GM12878 (cell line): ENCODE data around the gene TPRN. TPM values are rescaled to one million over a fixed set of nuclear protein-coding genes. Genes with fewer than 3 reads are reported as not detected.

Source experiments
- ATAC-seq: fragments of 200-7000 bp; cut with Tn5 transposase; 3 replicates; pipeline ENCODE4 v1.9.1; 2020; ENCODE audit warnings: mild to moderate bottlenecking, moderate library complexity
- BruUV-seq: library from RNA; stranded (reverse); fragments of 400-500 nt; replicated peaks from 2 replicates; lab custom pipeline; 2021; lab: Mats Ljungman, UMichigan
- CTCF ChIA-PET: fragments of 300-600 bp; sonication (Branson Sonifier 250); formaldehyde crosslinking; extraction: SDS; loops from one replicate; lab custom pipeline; 2021; ENCODE audit warnings: inconsistent platforms; lab: Yijun Ruan, JAX
- POLR2A ChIA-PET: fragments of 350-600 bp; formaldehyde crosslinking; extraction: SDS; loops from one replicate; lab custom pipeline; 2021; ENCODE audit warnings: inconsistent platforms; lab: Charles Lee
- RAD21 ChIA-PET: fragments of 300-600 bp; sonication (Branson Sonifier 250); formaldehyde crosslinking; loops from one replicate; lab custom pipeline; 2023; ENCODE audit warnings: antibody characterized with exemption; ENCODE audit not compliant: unreplicated experiment; lab: Charles Lee
- SMC1A ChIA-PET: fragments of 300-600 bp; sonication (Branson Sonifier 250); formaldehyde crosslinking; loops from one replicate; lab custom pipeline; 2023; ENCODE audit not compliant: unreplicated experiment, uncharacterized antibody; lab: Charles Lee
- DNase-seq: peaks from one replicate; pipeline ENCODE4 v3.0.0-alpha.2; 2011; ENCODE audit warnings: low read depth, low spot score
- FAIRE-seq: peaks from 3 replicates; lab custom pipeline; 2011; peaks lifted over from hg19 to GRCh38; lab: Jason Lieb, UNC
- H2AFZ ChIP-seq: 2 replicates; pipeline ENCODE4 v1.6.0; 2011; ENCODE audit warnings: low read depth, low read length, control low read depth; ENCODE audit not compliant: control insufficient read depth
- H3K27ac ChIP-seq: 2 replicates; pipeline ENCODE4 v1.5.1; 2011; ENCODE audit warnings: control low read depth; ENCODE audit not compliant: control insufficient read depth, insufficient read depth
- H3K27me3 ChIP-seq, 2 experiments: replicated peaks in 1 of 2; 2 replicates each; pipeline versions ENCODE4 v1.6.0 to v1.6.1; 2011; ENCODE audit warnings: low read length in 1 of 2; ENCODE audit not compliant: control insufficient read depth in 2 of 2, insufficient read depth in 2 of 2
- H3K36me3 ChIP-seq, 2 experiments: 2 replicates each; pipeline ENCODE4 v1.5.1; 2011; ENCODE audit warnings: low read length in 1 of 2; ENCODE audit not compliant: control insufficient read depth in 2 of 2, insufficient read depth in 2 of 2
- H3K4me1 ChIP-seq: 2 replicates; pipeline ENCODE4 v1.6.1; 2011; ENCODE audit warnings: mild to moderate bottlenecking, low read length, moderate library complexity, mixed read lengths; ENCODE audit not compliant: control insufficient read depth, insufficient read depth
- H3K4me2 ChIP-seq: 2 replicates; pipeline ENCODE4 v1.6.0; 2011; ENCODE audit warnings: control low read depth; ENCODE audit not compliant: control insufficient read depth, insufficient read depth
- H3K4me3 ChIP-seq: fragments of 200-600 bp; sonication (generic); 2 replicates; pipeline ENCODE4 v1.5.1; 2016
- H3K79me2 ChIP-seq: 2 replicates; pipeline ENCODE4 v1.6.0; 2011; ENCODE audit warnings: low read length; ENCODE audit not compliant: control insufficient read depth, insufficient read depth
- H3K9ac ChIP-seq: 2 replicates; pipeline ENCODE4 v1.8.0; 2011; ENCODE audit warnings: low read length, control low read depth, mixed read lengths; ENCODE audit not compliant: control insufficient read depth, insufficient read depth
- H3K9me3 ChIP-seq: replicated peaks from 3 replicates; pipeline ENCODE4 v1.5.1; 2011; ENCODE audit warnings: mild to moderate bottlenecking, low read length; ENCODE audit not compliant: control insufficient read depth, insufficient read depth
- H4K20me1 ChIP-seq: 2 replicates; pipeline ENCODE4 v1.6.0; 2011; ENCODE audit not compliant: control insufficient read depth, insufficient read depth
- BRCA1 ChIP-seq: IDR thresholded peaks from 2 replicates; pipeline ENCODE4 v1.6.1; 2011; ENCODE audit warnings: low read depth, low read length, improper control_type of control experiment
- HDAC6 ChIP-seq: fragments of 200-600 bp; sonication (generic); IDR thresholded peaks from one replicate; pipeline ENCODE4 v1.8.0; 2017; ENCODE audit warnings: antibody characterized with exemption; ENCODE audit not compliant: unreplicated experiment
- KDM1A ChIP-seq: fragments of 200-600 bp; sonication (generic); IDR thresholded peaks from 2 replicates; pipeline ENCODE4 v1.6.1; 2016; ENCODE audit warnings: borderline replicate concordance
- KLF5 ChIP-seq: fragments of 450-650 bp; IDR thresholded peaks from 2 replicates; pipeline ENCODE4 v1.6.1; 2014; ENCODE audit warnings: mild to moderate bottlenecking; ENCODE audit not compliant: partially characterized antibody
- NBN ChIP-seq: fragments of 450-650 bp; IDR thresholded peaks from 2 replicates; pipeline ENCODE4 v1.6.1; 2016
- NFIC ChIP-seq: IDR thresholded peaks from 2 replicates; pipeline ENCODE4 v1.6.1; 2012; ENCODE audit warnings: low read depth, mild to moderate bottlenecking, inconsistent platforms, low read length, moderate library complexity
- NR2C2 ChIP-seq: IDR thresholded peaks from 2 replicates; pipeline ENCODE4 v1.6.1; 2011; ENCODE audit warnings: borderline replicate concordance, low read depth; ENCODE audit not compliant: control insufficient read depth, insufficient read length
- SMAD1 ChIP-seq: fragments of 450-650 bp; IDR thresholded peaks from 2 replicates; pipeline ENCODE4 v1.6.1; 2018; ENCODE audit warnings: mild to moderate bottlenecking, low read depth; ENCODE audit not compliant: partially characterized antibody
- SMARCA5 ChIP-seq: fragments of 450-650 bp; IDR thresholded peaks from 2 replicates; pipeline ENCODE4 v1.6.1; 2017; ENCODE audit warnings: mild to moderate bottlenecking
- SP1 ChIP-seq: IDR thresholded peaks from one replicate; pipeline ENCODE4 v1.6.1; 2011; ENCODE audit warnings: low read depth, low read length
- SREBF1 ChIP-seq: IDR thresholded peaks from 2 replicates; pipeline ENCODE4 v1.6.1; 2012; ENCODE audit warnings: mild to moderate bottlenecking, low read length
- ZNF207 ChIP-seq: fragments of 450-650 bp; IDR thresholded peaks from 2 replicates; pipeline ENCODE4 v1.6.1; 2014; ENCODE audit warnings: antibody characterized with exemption, mild to moderate bottlenecking, borderline replicate concordance
- ZNF274 ChIP-seq: IDR thresholded peaks from one replicate; pipeline ENCODE4 v1.8.0; 2011; ENCODE audit not compliant: insufficient read length, insufficient read depth
- WGBS: methylation state at CpG from one replicate; pipeline ENCODE4 v1.1.6; 2016; ENCODE audit warnings: low lambda C conversion rate; ENCODE audit not compliant: insufficient replicate concordance, insufficient coverage; ENCODE audit errors: missing lambda C conversion rate; 5-methylcytosine and 5-hydroxymethylcytosine counted together
- in situ Hi-C: fragments of 300-500 bp; cut with MboI; formaldehyde crosslinking; loops from 9 replicates; pipeline ENCODE4 v1.14.3; 2018; ENCODE audit warnings: mixed read lengths
- intact Hi-C: fragments of 100-400 bp; cut with micrococcal nuclease; formaldehyde crosslinking; loops from one replicate; pipeline ENCODE4 v1.14.2; 2022; ENCODE audit not compliant: unreplicated experiment
- polyA plus RNA-seq, 11 experiments: library from polyadenylated mRNA; depleted of rRNA in 4 of 11; unstranded in 6 of 11; stranded (reverse) in 5 of 11; fragments of >200 nt; fragmentation: Nextera tagmentation in 4 of 11; fragmentation: Illumina TruSeq in 1 of 11; extraction: Ambion mirVana in 4 of 11; extraction: Trizol in 1 of 11; gene quantifications; 1 replicate in 1 of 11; 2 replicates in 10 of 11; pipeline versions ENCODE4 v1.2.1 to v1.2.3, GENCODE V29; 2011 to 2016; ENCODE audit warnings: inconsistent platforms in 2 of 11, missing spikeins in 2 of 11, low read depth in 1 of 11
- total RNA-seq, 4 experiments: library from RNA; depleted of rRNA in 3 of 4; stranded (reverse); fragments of >200 nt in 3 of 4; fragmentation: Illumina TruSeq in 1 of 4; extraction: Trizol in 1 of 4; gene quantifications; 2 replicates each; pipeline versions ENCODE4 v1.2.1 to v1.2.3, GENCODE V29; 2013 to 2021
- TF ChIP-seq, protein P1 (sequence below): fragments of 450-650 bp; formaldehyde crosslinking; IDR thresholded peaks from 2 replicates; pipeline ENCODE4 v1.5.0; 2022; ENCODE audit warnings: mild to moderate bottlenecking, missing genetic modification characterization
- TF ChIP-seq, protein P2 (sequence below): IDR thresholded peaks from 2 replicates; pipeline ENCODE4 v1.6.1; 2012; ENCODE audit warnings: low read depth, low read length, improper control_type of control experiment
- TF ChIP-seq, protein P3 (sequence below): fragments of 450-650 bp; IDR thresholded peaks from 2 replicates; pipeline ENCODE4 v1.6.1; 2017; ENCODE audit warnings: borderline replicate concordance
- TF ChIP-seq, protein P4 (sequence below): IDR thresholded peaks from 2 replicates; pipeline ENCODE4 v1.6.1; 2011; ENCODE audit warnings: borderline replicate concordance, low read depth, mild to moderate bottlenecking, moderate library complexity, low read length; ENCODE audit not compliant: insufficient read depth, poor library complexity, severe bottlenecking

The TPRN gene
- total and polyA plus RNA-seq, 10 of the 15 experiments (the other 5 are each of a cell fraction or from before 2014, with no cell fraction given): 0.18 to 19.5 (median 3.1) TPM

DNA sequence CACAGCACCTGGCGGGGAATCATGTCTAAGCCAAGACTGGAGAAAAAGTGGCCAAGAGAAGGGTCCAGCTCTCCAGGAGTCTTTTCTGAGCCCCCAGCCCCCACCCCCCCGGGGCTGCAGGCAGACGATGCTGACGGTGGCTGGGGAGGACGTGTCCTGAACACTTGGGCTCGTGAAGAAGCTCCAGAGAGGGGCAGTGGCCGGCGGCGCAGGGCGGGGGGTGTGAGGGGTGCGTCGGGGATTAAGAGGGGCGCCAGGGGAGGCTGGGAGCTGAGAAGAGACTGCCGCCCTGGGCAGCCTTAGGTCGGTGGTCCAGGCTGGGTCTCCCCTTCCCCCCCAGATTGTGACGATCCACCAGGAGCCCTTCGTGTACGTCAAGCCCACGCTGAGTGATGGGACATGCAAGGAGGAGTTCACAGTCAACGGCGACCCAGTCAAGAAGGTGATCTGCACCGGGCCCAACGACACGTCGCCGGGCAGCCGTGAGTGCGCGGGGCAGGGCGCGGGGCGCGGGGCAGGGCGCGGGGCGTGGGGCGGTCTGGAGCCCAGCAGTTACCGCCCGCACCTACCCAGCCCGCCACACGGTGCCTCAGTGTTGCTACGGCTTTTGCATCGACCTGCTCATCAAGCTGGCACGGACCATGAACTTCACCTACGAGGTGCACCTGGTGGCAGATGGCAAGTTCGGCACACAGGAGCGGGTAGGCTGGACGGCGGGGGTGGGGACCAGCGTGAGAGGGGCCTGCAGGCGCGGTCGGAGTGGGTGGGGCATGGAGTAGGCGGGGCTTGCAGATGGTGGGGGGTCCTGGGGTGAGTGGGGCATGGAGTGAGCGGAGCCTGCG, 39.6 kb downstream of the TPRN start:
- no peak for FAIRE-seq
- in situ Hi-C loops: no loop called here
- TF ChIP-seq HDAC6 (no peak), NR2C2 (no peak), SREBF1 (no peak), SP1 (no peak), ZNF274 (no peak), KLF5 (no peak), ZNF207 (no peak), BRCA1 (no peak), SMARCA5 (no peak), NFIC (no peak), SMAD1 (no peak), NBN (no peak), KDM1A (no peak)
- TF ChIP-seq, protein P1, sequence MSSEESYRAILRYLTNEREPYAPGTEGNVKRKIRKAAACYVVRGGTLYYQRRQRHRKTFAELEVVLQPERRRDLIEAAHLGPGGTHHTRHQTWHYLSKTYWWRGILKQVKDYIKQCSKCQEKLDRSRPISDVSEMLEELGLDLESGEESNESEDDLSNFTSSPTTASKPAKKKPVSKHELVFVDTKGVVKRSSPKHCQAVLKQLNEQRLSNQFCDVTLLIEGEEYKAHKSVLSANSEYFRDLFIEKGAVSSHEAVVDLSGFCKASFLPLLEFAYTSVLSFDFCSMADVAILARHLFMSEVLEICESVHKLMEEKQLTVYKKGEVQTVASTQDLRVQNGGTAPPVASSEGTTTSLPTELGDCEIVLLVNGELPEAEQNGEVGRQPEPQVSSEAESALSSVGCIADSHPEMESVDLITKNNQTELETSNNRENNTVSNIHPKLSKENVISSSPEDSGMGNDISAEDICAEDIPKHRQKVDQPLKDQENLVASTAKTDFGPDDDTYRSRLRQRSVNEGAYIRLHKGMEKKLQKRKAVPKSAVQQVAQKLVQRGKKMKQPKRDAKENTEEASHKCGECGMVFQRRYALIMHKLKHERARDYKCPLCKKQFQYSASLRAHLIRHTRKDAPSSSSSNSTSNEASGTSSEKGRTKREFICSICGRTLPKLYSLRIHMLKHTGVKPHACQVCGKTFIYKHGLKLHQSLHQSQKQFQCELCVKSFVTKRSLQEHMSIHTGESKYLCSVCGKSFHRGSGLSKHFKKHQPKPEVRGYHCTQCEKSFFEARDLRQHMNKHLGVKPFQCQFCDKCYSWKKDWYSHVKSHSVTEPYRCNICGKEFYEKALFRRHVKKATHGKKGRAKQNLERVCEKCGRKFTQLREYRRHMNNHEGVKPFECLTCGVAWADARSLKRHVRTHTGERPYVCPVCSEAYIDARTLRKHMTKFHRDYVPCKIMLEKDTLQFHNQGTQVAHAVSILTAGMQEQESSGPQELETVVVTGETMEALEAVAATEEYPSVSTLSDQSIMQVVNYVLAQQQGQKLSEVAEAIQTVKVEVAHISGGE (CRISPR knock-in tag): no peak
- TF ChIP-seq, protein P2, sequence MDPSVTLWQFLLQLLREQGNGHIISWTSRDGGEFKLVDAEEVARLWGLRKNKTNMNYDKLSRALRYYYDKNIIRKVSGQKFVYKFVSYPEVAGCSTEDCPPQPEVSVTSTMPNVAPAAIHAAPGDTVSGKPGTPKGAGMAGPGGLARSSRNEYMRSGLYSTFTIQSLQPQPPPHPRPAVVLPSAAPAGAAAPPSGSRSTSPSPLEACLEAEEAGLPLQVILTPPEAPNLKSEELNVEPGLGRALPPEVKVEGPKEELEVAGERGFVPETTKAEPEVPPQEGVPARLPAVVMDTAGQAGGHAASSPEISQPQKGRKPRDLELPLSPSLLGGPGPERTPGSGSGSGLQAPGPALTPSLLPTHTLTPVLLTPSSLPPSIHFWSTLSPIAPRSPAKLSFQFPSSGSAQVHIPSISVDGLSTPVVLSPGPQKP: no peak
- TF ChIP-seq, protein P3, sequence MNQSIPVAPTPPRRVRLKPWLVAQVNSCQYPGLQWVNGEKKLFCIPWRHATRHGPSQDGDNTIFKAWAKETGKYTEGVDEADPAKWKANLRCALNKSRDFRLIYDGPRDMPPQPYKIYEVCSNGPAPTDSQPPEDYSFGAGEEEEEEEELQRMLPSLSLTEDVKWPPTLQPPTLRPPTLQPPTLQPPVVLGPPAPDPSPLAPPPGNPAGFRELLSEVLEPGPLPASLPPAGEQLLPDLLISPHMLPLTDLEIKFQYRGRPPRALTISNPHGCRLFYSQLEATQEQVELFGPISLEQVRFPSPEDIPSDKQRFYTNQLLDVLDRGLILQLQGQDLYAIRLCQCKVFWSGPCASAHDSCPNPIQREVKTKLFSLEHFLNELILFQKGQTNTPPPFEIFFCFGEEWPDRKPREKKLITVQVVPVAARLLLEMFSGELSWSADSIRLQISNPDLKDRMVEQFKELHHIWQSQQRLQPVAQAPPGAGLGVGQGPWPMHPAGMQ: no peak
- TF ChIP-seq, protein P4, sequence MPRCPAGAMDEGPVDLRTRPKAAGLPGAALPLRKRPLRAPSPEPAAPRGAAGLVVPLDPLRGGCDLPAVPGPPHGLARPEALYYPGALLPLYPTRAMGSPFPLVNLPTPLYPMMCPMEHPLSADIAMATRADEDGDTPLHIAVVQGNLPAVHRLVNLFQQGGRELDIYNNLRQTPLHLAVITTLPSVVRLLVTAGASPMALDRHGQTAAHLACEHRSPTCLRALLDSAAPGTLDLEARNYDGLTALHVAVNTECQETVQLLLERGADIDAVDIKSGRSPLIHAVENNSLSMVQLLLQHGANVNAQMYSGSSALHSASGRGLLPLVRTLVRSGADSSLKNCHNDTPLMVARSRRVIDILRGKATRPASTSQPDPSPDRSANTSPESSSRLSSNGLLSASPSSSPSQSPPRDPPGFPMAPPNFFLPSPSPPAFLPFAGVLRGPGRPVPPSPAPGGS: no peak

More for the DNA sequence above, 39.6 kb downstream of the TPRN start:
- Histone ChIP-seq H4K20me1 (no peaks in the 10 kb centered on the region), H2AFZ (no peak overlapping the region), H3K36me3 (no peaks in the 10 kb centered on the region), H3K79me2 (no peaks in the 10 kb centered on the region), H3K27ac (no peak overlapping the region), H3K9me3 (no peaks in the 10 kb centered on the region; the same call in 2 of the 3 replicates), H3K9ac (no peak overlapping the region), H3K4me2 (no peak overlapping the region), H3K27me3 (no peaks in the 10 kb centered on the region), H3K4me3 (no peak overlapping the region), H3K4me1 (peaks cover 28% of the 10 kb centered on the region)
- ChIA-PET POLR2A (interaction anchor here (1.1 to 1.8 kb wide), 2 partner anchors 10 to 11 kb away, joined by 5 to 10 read pairs; no protein-coding TSS in a partner anchor), SMC1A (no interaction called here), RAD21 (no interaction called here), CTCF (no interaction called here)
- WGBS: 67% methylated on average over 37 of the region's 56 CpGs
- no peak for DNase-seq
- intact Hi-C loops: no loop called here
- no peak for ATAC-seq
- BruUV-seq: no TSS peak
